Mucosa of rectum (tissue), 2 donors: Measurements from ENCODE around the gene TAS1R2.
"Not testable (repeated sequence)": the region's sequence is repeated elsewhere in the genome, so short reads cannot be mapped to it uniquely, and the experiment has no call there.

Experiments
- H3K27ac ChIP-seq, 2 donors: one replicate each; pipeline ENCODE4 v1.7.0; 2013; ENCODE audit warnings: inconsistent platforms in 2 of 2, low read depth in 2 of 2, low read length in 2 of 2
- H3K27me3 ChIP-seq, 2 donors: one replicate each; pipeline ENCODE4 v1.7.0; 2013; ENCODE audit warnings: low read length in 2 of 2; ENCODE audit not compliant: control insufficient read depth in 2 of 2, insufficient read depth in 2 of 2
- H3K36me3 ChIP-seq, 2 donors: one replicate each; pipeline ENCODE4 v1.7.0; 2013; ENCODE audit warnings: low read length in 2 of 2; ENCODE audit not compliant: control insufficient read depth in 2 of 2, insufficient read depth in 2 of 2
- H3K4me1 ChIP-seq, 2 donors: one replicate each; pipeline ENCODE4 v1.7.0; 2013; ENCODE audit warnings: low read length in 2 of 2, mild to moderate bottlenecking in 1 of 2; ENCODE audit not compliant: control insufficient read depth in 2 of 2, insufficient read depth in 2 of 2
- H3K4me3 ChIP-seq, 2 donors: one replicate each; pipeline ENCODE4 v1.7.0; 2013; ENCODE audit warnings: low read length in 2 of 2
- H3K9ac ChIP-seq, 2 donors: one replicate each; pipeline ENCODE4 v1.7.0; 2013; ENCODE audit warnings: low read length in 2 of 2, low read depth in 1 of 2, mild to moderate bottlenecking in 1 of 2
- H3K9me3 ChIP-seq, 2 donors: one replicate each; pipeline ENCODE4 v1.7.0; 2013; ENCODE audit warnings: low read length in 2 of 2; ENCODE audit not compliant: control insufficient read depth in 2 of 2
- donor health status: healthy.
- donor health status: Normal muscosa, but diverticular disease.

TAS1R2 gene

DNA sequence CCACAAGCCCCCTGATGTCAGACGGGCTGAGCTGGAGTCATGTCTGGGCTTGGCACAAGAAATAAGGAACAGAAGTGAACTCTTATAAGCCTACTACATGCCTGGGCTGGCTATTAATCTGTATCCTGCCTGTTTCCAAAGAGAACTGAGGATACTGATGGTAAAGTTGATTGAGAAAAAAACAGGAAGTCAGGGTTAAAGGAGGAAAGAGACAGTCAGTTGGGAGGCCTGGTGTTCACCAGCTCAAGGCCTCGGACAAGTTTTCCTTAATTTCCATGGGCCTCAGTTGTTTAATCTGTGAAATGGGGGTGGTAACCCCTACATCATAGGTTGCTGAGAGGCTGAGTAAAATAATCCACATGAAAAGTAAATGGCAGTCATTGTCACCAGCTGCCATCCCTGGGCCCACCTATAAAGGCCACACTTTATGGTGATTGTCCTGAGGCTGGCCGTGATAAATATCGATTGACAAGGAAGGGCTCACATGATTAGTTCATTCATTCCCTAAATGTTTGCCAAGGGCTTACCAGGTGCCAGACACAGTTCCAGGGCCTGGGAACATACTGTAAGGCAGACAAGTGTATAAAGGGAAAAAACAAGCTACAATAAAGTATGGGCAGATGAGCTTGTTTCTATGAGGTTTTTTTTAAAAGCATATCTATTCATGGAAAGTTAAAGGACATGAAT is 40.0 kb upstream of the TAS1R2 start:
- no peaks in the 10 kb centered on the region for H3K9me3 ChIP-seq
- peaks cover 4 to 5% of the 10 kb centered on the region in 2 donors for H3K4me1 ChIP-seq
- H3K9ac ChIP-seq = no peak overlapping the region
- no peak overlapping the region for H3K4me3 ChIP-seq
- H3K27ac ChIP-seq = no peak overlapping the region
- H3K36me3 ChIP-seq = no peaks in the 10 kb centered on the region
- H3K27me3 ChIP-seq = peaks cover 0 to 2% of the 10 kb centered on the region in 2 donors

DNA sequence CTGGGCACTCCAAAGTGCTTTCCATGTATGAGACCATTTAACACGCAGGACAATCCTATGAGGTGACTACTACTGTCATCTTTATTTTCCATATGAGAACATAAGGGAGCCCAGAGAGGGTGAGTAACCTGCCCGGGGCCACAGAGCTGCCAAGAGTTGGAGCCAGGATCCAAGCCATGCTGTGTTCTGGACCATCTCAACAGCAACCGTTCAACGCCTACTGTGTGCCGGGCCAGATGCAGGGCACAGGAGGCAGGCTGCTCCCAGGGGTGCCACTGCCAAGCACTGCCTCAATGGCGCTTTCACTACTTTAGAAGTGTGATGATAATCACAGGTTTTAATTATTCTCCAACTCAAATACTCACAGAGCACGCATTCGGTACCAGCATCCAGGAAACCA is 39.1 kb upstream of the TAS1R2 start:
- no peaks in the 10 kb centered on the region for H3K36me3 ChIP-seq
- peaks cover 4 to 5% of the 10 kb centered on the region in 2 donors for H3K4me1 ChIP-seq
- no peak overlapping the region for H3K27ac ChIP-seq
- H3K4me3 ChIP-seq = no peak overlapping the region
- H3K27me3 ChIP-seq = peaks cover 0 to 2% of the 10 kb centered on the region in 2 donors
- H3K9ac ChIP-seq = no peak overlapping the region
- no peaks in the 10 kb centered on the region for H3K9me3 ChIP-seq

DNA sequence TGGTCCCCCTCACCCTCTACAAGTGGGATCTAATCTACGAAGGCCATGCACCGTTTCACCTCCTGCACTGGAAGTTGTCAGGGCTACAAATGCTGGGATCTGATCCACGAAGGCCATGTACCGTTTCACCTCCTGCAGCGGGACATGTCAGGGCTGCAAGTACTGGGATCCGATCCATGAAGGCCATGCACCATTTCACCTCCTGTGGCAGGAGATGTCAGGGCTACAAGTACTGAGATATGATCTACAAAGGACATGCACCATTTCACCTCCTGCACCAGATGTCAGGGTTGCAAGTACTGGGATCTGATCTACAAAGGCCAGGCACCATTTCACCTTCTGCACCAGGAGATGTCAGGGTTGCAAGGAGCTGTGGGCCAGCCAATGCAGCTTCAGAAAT is 35.9 kb upstream of the TAS1R2 start:
- Histone ChIP-seq H3K4me3 (no peak overlapping the region), H3K4me1 (no peaks in the 10 kb centered on the region), H3K9ac (no peak overlapping the region)

GRCh38 chr1:18893120-18893519 is 33.7 kb upstream of the TAS1R2 start:
- H3K9ac ChIP-seq = no peak overlapping the region
- no peak overlapping the region for H3K4me3 ChIP-seq
- H3K9me3 ChIP-seq = no peaks in the 10 kb centered on the region
- no peaks in the 10 kb centered on the region for H3K4me1 ChIP-seq
- H3K27me3 ChIP-seq = no peaks in the 10 kb centered on the region
- H3K36me3 ChIP-seq = no peaks in the 10 kb centered on the region
- H3K27ac ChIP-seq = no peak overlapping the region

More for the DNA sequence above, 35.9 kb upstream of the TAS1R2 start:
- H3K36me3 ChIP-seq = no peaks in the 10 kb centered on the region
- no peaks in the 10 kb centered on the region for H3K9me3 ChIP-seq
- H3K27me3 ChIP-seq = no peaks in the 10 kb centered on the region
- no peak overlapping the region for H3K27ac ChIP-seq

- H3K27me3 ChIP-seq, H3K27ac ChIP-seq, H3K9me3 ChIP-seq, H3K4me1 ChIP-seq, H3K9ac ChIP-seq, H3K4me3 ChIP-seq, H3K36me3 ChIP-seq: not testable (repeated sequence)
Observed at GRCh38 chr1:18891858-18892257, 32.4 kb upstream of the TAS1R2 start.

DNA sequence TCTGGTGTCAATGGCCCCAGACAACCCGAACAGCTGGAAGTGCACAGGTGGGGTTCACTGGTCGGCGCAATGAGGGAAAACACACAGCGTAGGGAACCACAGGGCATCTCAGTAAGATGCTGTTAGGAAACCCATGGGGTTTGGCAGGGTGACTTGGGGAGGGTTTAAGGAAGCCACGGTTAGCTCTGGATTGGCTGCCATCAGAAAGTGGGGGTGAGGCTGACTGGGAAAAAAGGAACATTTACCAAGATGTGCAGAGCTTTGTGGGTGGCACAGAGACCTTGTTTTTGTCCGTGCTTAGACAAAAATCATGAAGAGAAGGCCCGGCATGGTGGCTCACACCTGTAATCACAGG is 31.9 kb upstream of the TAS1R2 start:
- H3K9ac ChIP-seq = no peak overlapping the region
- no peaks in the 10 kb centered on the region for H3K4me1 ChIP-seq
- no peak overlapping the region for H3K4me3 ChIP-seq
- H3K27me3 ChIP-seq = no peaks in the 10 kb centered on the region
- H3K36me3 ChIP-seq = no peaks in the 10 kb centered on the region
- no peak overlapping the region for H3K27ac ChIP-seq
- no peaks in the 10 kb centered on the region for H3K9me3 ChIP-seq

- H3K4me1 ChIP-seq = no peaks in the 10 kb centered on the region
- no peak overlapping the region for H3K4me3 ChIP-seq
- H3K36me3 ChIP-seq = no peaks in the 10 kb centered on the region
- H3K27ac ChIP-seq = no peak overlapping the region
- H3K9me3 ChIP-seq = no peaks in the 10 kb centered on the region
- H3K9ac ChIP-seq = no peak overlapping the region
- no peaks in the 10 kb centered on the region for H3K27me3 ChIP-seq
Observed at GRCh38 chr1:18890706-18891425, 31.4 kb upstream of the TAS1R2 start.

- H3K9me3 ChIP-seq = no peaks in the 10 kb centered on the region
- H3K4me3 ChIP-seq = no peak overlapping the region
- no peaks in the 10 kb centered on the region for H3K4me1 ChIP-seq
- H3K27me3 ChIP-seq = no peaks in the 10 kb centered on the region
- no peak overlapping the region for H3K27ac ChIP-seq
- no peak overlapping the region for H3K9ac ChIP-seq
- no peaks in the 10 kb centered on the region for H3K36me3 ChIP-seq
Observed at GRCh38 chr1:18886003-18886335, 26.5 kb upstream of the TAS1R2 start.

GRCh38 chr1:18885311-18886002 is 26.0 kb upstream of the TAS1R2 start:
- no peaks in the 10 kb centered on the region for H3K36me3 ChIP-seq
- no peaks in the 10 kb centered on the region for H3K4me1 ChIP-seq
- H3K4me3 ChIP-seq = no peak overlapping the region
- H3K9ac ChIP-seq = no peak overlapping the region
- no peaks in the 10 kb centered on the region for H3K27me3 ChIP-seq
- H3K9me3 ChIP-seq = no peaks in the 10 kb centered on the region
- H3K27ac ChIP-seq = no peak overlapping the region

GRCh38 chr1:18884727-18885126 is 25.3 kb upstream of the TAS1R2 start:
- Histone ChIP-seq H3K9me3 (no peaks in the 10 kb centered on the region), H3K27ac (no peak overlapping the region), H3K9ac (no peak overlapping the region), H3K4me1 (no peaks in the 10 kb centered on the region), H3K4me3 (no peak overlapping the region), H3K36me3 (no peaks in the 10 kb centered on the region), H3K27me3 (no peaks in the 10 kb centered on the region)
